Inflammatory macrophage treated with lipopolysaccharide for 4 hours (primary cell): ENCODE results near the gene SLC7A1.
A peak's percentile ranks its signal among the peaks of the same experiment; 100 is the strongest.

Experiments used
- DNase-seq: peaks from one replicate; pipeline ENCODE4 v3.0.0-alpha.2; 2020

The SLC7A1 gene

DNA sequence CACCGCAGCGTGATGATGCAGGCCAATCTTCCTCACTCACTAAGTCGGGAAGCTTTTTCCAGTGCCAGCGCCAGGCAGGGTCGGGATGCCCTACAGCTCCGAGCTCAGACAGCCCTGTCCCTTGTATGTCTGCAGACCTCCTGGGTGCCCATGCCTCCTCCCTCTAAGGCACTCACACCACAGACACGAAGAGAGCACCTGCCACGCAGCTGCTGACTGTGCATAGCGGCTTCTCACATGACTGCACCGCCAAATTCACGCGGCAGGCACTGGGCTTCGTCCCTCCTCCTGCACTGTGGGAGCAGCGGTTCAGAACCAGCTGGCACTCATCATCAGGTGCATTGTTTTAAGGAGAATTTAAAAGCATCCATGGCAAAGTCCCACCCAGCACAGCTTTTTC, 88.1 kb downstream of the SLC7A1 start:
- no peak for DNase-seq

- DNase-seq, result no peak
Measured at GRCh38 chr13:29505950-29506349, 89.5 kb downstream of the SLC7A1 start.

DNA sequence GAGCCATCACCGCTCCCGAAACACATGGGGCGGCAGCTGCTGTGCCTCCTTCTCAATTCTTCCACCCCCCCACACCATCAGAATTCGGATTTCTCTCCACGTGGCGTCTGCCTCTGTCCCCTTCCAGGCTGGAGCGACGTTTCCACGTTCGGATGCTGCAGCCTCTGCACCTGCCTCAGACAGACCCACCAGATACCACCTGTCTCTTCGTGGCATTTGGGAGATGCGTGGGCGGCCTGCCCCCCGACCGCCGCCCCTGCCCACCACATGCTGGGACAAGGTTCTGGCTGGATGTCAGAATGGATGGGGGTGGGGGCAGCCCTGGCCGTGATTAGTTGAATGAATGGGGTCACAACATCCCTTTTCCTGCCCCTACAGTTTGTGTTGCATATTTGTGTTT, 90.0 kb downstream of the SLC7A1 start:
- DNase-seq, result no peak

- no peak for DNase-seq
Measured at GRCh38 chr13:29504691-29505090, 90.8 kb downstream of the SLC7A1 start.

DNA sequence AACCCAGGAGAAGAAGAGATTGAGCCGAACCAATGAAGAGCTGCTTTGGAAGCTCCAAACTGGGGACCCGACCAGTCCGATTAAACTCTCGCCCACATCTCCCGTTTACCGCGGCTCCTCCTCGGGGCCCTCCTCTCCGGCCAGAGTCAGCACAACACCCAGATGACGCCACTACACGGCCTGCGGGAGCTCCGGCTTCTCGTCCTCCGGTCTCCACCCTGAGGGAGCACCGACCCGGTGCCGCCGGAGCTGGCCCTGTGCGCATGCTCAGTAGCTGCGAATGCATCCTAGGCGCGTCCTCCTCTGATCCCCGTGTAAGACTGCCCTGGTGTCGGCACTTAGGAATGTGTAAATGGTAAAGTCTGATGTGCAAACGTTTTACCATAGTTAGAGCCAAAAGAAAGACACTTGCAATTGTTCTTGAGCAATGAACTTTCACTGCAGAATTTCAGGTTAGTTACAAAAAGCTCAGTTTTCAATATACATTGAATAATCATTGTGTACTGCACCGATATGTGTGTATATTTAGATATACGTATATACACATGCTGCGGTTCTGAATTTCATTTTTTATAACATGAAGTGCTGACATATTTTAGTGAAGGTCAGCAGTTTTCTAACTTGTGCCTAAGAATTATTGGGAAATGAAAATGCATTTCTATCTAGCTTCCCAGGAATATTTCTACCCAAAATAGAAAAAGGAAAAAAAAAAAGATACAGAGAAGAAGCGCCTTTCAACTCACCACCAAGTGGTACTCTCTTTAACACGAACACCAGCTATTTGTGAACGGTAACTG, 92.2 kb downstream of the SLC7A1 start:
- DNase-seq, result no peak

- DNase-seq, result no peak
Measured at GRCh38 chr13:29502391-29503008, 93.0 kb downstream of the SLC7A1 start.

DNA sequence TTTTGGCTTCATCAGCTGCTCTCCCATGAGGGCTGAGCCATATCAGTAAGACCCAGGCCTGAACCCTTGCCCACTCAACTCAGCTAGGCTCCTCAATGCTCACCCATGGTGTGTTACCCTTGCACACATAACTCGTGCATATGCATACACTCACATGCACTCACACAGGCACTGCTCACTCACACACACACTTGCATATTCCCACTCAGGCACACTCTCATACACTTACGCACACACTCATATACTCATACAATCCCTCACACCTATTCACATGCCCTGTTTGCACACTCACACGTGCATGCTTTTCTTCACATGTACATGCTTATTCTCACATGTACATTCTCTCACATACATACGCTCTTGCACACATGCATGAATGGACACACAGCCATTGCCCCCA, 93.8 kb downstream of the SLC7A1 start:
- no peak for DNase-seq

DNA sequence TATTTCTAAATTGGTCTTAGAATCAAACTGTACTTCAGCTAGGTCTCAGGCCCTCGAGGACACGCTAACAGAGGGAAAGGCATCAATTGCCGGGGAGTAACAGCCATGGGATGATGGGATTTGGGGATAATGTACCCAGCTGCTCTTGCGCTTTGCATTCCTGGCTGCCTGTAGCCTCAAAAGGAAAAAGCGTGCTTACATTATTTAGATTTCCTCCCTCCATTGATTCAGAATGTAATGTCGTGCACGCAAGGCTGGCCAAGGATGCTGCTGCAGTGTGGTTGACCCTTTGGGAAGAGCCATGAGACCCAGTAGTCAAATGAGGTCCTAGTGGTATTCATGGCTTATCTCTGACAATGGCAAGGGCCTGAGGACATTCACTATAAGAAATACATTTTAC, 95.1 kb downstream of the SLC7A1 start:
- no peak for DNase-seq

- peak; percentile 18 for DNase-seq
Measured at GRCh38 chr13:29499506-29500165, 95.9 kb downstream of the SLC7A1 start.

DNA sequence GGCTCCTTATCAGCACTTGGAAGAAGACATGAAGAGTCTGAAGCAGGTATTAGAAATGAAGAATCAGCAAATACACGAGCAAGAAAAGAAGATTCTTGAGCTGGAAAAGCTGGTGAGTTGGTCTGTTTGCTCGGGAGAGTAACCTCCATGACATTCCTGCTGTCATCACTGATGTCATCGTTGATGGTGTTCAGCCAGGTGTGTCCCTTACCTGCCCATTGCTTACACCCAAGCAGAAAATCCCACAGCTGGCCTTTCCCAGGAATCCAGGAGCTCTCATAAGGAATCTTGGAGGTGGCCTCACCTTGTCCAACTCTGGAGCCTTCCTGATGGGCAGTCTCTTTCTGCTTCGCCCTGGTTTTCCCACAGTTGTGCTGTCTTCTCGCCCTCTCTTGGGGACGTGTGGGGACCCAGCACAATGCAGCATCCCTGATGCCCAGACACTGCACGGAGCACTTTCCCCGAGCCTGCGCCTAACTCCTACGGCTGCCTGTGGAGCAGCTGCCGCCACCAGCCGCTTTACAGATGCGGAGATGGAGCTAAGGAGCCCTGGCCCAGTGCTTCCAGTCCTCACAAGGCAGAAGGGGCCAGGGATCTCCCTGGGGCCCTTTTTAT, 97.0 kb downstream of the SLC7A1 start:
- no peak for DNase-seq

DNA sequence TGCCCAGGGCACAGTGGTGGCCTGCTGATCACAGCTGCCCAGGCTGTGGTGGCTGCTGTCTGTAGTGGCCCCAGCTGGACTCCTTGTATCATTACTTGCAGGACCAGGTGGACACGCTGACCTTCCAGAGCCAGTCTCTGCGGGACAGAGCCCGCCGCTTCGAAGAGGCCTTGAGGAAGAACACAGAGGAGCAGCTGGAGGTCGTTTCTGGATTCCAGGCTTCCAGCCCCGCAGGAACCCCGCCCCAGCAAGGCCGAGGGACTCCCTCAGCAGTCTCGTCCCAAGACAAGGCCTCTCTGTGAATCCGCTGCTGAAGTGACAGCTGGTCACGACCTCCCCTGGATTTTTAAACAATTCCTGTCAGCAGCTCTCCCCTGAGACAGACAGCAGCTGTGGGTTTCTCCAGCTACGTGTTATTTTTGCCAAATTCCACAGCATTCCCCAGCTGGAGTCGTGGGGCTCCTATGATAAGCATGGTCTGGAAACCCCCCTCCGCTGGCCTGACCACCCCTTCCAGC, 98.3 kb downstream of the SLC7A1 start:
- DNase-seq, result no peak

DNA sequence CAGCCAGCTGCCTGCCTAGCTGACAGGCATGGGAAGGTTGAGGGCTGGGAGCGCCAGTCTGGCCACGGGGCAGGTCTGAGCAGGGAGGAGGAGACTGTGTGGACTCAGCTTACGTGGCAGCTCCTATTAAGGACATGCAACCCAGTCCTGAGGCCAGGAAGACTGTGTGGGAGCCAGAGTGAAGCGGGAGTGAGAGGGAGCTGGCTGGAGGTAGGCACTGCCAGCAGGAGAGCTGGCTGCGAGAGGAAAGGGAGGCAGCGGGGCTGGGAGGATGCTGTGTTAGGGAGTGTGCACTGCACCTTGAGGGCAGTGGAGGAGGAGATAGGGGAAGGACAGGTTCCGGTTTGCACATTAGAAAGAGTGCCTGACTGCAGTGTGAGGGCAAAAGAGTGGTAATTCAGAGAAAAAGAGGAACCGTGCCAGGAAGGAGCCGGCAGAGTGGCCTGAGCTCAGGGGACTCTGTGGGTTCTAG, 99.2 kb downstream of the SLC7A1 start:
- DNase-seq, result peak; percentile 59

DNA sequence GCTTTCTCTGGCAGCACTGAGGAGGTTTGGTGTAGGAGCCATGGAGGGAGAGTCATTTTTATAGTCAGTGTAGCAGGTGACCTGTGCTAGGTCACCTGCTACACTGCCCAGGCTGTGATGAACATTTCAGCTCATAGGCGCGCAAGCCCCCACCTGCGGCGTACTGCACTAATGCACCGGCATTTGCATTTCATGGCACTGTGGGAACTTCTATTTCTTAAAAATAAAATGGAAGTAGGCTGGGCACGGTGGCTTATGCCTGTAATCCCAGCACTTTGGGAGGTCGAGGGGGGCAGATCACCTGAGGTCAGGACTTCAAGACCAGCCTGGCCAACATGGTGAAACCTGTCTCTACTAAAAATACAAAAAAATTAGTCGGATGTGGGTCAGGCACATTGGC, 101.0 kb downstream of the SLC7A1 start:
- DNase-seq, result no peak

GRCh38 chr13:29493796-29494195, 101.7 kb downstream of the SLC7A1 start:
- DNase-seq, result no peak

GRCh38 chr13:29491248-29491647, 104.2 kb downstream of the SLC7A1 start:
- no peak for DNase-seq

DNA sequence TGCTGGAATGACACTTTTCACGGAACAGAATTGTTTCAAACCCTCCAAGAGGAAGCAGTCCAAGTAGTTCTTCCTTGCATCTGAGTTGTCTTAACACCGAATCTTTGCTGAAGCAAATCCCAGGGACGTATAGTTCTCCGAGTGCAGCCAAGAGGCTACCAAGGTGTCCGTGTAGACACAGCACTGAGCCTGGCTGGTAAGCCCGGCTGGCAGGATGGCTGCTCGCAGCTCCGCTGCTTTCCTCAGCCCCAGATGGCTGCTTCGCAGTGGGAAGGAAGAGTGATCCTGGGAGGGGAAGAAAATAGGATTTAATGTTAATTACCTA, 105.0 kb downstream of the SLC7A1 start:
- DNase-seq, result no peak

GRCh38 chr13:29489650-29490560, 105.6 kb downstream of the SLC7A1 start:
- no peak for DNase-seq

DNA sequence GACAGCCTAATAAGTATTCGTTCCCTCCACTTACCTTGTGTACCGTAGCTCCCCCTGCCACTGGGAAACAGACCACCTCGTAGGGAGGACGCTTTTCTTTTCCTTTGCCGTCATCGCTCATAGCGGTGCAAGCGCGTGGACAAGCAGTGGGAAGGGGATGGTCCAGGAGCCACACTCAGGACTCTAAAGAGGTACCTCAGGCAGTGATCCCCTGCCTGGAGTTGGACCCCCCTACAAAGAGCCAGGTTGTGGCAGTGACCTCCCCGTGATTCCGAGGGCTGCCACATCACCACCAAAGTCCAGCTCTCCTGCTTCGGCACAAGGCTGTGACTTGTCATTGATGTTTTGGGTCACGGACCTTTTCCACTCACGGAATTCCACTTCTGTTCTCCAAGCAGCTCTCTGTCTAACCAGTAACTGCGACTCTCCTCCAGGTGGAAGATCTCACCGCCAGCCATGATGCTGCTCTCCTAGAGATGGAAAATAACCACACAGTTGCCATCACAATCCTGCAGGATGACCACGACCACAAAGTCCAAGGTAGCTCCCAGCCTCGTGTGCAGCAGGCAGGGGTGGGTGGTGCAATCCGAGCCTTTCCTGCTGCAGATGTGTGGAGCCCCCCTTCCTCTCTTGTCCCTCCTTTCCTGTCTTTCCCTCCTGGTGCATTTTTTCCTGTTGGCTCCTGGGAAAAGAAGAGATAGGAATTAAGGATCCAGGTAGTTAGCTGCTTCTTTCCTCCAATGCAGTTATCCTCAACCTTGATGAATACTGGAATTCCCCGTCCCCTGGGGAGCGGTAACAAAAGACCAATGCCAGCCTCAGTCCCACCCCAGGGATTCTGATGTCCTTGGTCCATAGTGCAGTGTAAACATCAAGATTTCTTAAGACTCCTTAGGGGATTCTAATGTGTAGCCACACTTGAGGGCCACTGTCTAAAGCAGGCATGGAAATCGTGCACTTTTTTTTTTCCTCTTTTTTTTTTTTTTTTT, 107.7 kb downstream of the SLC7A1 start:
- no peak for DNase-seq

GRCh38 chr13:29486551-29486950, 108.9 kb downstream of the SLC7A1 start:
- DNase-seq, result peak; percentile 78

- DNase-seq, result no peak
Measured at GRCh38 chr13:29484796-29485195, 110.7 kb downstream of the SLC7A1 start.

- DNase-seq, result no peak
Measured at GRCh38 chr13:29484236-29484635, 111.3 kb downstream of the SLC7A1 start.
